ENCODE measurements around the gene SLC12A5.

Gene SLC12A5

GRCh38 chr20:46030284-46031013 lies 1.4 kb downstream of the SLC12A5 start:
- DNase-seq: no peak

- no peak for DNase-seq
Measured at GRCh38 chr20:46031014-46031569, 2.1 kb downstream of the SLC12A5 start.

GRCh38 chr20:46031701-46032254 lies 2.8 kb downstream of the SLC12A5 start:
- peak; percentile 57 for DNase-seq

- DNase-seq: no peak
Measured at GRCh38 chr20:46034039-46034438, 5.0 kb downstream of the SLC12A5 start.

GRCh38 chr20:46035253-46035652 lies 6.2 kb downstream of the SLC12A5 start:
- DNase-seq: no peak

- no peak for DNase-seq
Measured at GRCh38 chr20:46035713-46036112, 6.7 kb downstream of the SLC12A5 start.

GRCh38 chr20:46036370-46036769 lies 7.4 kb downstream of the SLC12A5 start:
- no peak for DNase-seq

DNA sequence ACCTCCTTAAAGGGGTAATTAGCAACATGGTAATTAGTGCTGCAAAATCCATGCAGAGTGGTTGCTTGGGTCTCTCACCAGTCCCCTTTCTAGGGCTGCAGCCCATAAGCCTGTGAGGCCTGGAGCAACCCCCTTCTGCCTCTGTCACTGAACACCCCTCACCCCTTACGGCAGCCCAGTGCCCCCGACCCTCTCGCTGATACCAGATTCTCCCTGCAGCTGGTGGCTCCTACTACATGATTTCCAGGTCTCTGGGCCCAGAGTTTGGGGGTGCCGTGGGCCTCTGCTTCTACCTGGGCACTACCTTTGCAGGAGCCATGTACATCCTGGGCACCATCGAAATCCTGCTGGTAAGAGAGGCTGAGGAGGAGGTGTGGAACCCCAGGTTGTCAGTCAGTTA lies 8.0 kb downstream of the SLC12A5 start:
- no peak for DNase-seq

DNA sequence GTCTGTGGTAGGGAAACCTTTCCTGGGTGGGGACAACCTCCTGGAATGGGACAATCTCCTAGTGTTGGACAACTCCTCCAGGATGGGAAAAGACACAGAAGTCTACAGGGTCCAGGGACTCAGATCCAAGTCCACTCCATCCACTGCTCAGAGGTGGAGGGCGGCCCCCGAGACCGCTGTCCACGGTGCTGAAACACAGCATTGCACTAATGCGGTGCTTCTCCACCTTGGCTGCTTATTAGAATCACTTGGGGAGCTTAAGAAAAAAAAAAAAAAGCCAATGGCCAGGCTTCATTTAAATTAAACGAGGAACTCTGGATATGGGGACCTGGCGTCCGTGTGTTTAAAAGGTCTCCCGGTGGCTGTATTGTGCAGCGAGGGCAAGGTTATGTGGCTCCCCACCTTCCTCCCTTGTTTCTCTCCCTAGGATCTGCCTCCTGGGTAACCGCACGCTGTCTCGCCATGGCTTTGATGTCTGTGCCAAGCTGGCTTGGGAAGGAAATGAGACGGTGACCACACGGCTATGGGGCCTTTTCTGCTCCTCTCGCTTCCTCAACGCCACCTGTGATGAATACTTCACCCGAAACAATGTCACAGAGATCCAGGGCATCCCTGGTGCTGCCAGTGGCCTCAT lies 12.0 kb downstream of the SLC12A5 start:
- DNase-seq: no peak

DNA sequence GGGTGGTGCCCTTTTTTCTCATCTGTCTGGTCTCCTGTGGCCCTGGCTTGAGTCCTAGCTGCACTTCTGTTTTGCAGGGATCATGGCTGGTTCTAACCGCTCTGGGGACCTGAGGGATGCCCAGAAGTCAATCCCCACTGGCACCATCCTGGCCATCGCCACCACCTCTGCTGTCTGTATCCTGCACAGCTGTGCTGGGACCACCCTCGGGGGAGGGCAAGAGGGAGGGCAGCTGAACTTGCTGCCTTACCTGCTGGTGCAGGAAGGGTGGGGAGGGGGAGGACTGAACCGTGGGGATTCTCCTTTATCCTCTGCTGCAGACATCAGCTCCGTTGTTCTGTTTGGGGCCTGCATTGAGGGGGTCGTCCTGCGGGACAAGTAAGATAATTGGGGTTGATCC lies 14.5 kb downstream of the SLC12A5 start:
- DNase-seq: no peak

GRCh38 chr20:46044896-46045295 lies 15.9 kb downstream of the SLC12A5 start:
- no peak for DNase-seq

DNA sequence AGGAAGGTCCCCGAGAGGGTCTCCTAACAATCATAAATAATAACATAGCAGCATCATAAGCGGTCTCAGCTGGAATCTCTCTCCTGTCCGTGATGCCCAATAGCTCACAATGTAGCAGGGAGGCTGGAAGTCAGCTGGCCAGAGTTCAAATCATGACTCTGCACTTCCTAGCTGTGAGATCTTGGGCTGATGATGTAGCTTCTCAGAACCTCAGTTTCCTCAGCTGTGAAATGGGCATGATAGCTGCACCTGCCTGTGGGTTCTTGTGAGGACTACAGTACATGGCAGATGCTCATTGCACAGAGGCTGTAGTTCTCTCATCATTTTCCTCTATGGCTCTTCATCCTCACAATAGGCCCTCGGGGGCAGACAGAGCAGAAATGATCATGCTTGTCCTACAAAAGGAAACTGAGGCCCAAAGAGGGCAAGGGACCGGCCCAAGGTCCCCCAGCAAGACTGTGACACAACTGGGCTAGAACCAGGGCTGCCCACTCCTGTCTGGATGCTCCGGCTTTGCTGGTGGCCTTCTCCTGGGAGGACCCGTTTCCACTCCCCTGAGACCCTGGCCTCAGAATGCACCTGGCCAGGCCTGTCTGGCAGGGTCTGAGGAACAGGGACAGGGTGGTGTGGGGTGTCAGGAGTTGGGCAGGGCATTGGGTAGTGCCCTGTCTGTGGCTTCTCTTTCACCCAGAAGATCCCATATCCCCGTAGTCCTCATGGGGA lies 17.7 kb downstream of the SLC12A5 start:
- no peak for DNase-seq

DNA sequence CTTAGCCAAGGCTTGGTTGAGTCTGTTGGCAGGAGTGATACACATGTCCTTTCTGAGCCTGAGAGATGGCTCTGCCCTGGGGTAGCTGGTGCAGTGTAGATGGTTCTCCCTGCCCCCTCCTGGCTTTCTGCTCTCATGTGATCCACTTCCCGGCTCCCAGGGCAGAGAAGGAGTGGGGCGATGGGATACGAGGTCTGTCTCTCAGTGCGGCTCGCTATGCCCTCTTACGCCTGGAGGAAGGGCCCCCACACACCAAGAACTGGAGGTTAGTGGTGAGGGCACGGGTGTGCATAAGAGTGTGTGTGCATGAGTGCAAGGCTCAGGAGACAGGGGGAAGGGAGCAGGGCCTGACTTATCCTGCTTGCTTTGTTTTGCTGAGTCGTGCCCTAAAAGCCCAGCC lies 18.8 kb downstream of the SLC12A5 start:
- no peak for DNase-seq

DNA sequence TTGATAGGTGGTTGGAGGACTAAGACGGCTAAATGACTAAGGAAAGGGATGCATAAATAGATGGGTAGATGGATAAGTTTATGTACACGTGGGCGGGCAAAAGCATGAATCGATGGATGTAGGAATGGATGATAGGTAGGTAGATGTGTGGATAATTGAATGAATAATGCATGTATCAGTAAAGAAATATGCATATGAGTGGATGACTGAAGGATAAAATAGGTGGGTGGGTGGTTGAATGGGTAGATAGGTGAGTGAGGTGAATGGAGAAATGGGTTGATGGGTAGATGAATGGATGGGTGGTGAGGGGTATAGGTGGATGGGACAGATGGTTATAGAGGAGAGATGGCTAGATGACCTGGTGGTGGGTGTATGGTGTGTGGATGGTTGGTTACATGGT lies 20.2 kb downstream of the SLC12A5 start:
- no peak for DNase-seq

DNA sequence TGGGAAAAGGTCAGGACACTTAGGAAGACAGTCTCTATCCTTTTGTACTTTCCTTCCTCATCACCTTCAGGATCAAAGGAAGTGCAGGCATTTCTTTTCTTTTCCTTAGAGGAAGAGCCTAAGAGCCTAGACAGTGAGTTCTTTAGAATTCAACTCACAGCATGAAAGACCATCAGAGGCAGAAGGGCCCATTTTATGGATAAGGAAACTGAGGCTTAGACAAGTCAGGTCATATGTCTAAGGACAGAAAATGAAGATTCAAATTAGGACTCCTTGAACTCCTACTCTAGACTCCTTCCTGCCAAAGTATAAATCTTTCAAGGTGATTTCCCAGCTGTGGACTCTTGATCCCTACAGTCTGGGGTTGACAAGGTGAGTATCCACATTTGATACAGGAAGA lies 20.8 kb downstream of the SLC12A5 start:
- DNase-seq: no peak

DNA sequence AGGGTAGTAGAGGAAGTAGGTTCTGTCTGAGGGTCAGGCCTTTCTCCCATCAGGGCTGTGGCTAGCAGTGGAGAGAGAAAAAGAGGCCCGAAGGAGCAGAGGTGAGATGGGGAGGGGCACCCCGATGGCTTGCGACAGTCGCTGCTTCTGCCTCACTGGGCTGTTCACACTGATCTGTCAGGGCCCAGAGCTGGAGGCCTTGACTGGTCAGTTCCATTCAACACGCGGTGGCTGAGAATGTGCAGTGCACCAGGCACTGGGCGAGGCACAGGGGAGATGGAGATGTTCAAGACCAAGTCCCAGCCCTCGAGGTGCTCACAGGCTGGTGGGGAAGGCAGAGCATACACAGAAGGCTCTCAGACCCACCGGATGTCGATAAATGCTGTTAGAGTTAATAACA lies 21.4 kb downstream of the SLC12A5 start:
- DNase-seq: no peak

DNA sequence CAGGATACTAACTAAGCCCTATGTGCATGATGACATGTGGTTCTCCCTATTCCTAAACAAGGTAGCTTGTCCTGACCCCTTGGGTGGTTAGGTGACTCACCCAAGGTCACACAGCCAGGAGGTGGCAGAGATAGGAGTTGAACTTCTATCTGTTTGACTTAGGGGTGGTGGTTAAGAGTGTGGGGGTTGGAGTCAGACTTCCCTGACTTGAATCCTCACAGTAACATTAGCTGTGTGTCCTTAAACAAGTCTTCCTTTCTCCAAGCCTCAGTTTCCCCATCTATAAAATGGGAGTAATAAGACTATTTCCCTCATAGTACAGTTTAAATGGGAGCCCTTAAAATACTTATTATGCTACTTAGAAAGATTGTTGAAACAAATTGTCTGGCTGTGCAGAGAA lies 21.9 kb downstream of the SLC12A5 start:
- no peak for DNase-seq

- DNase-seq: no peak
Measured at GRCh38 chr20:46051556-46052308, 22.7 kb downstream of the SLC12A5 start.

DNA sequence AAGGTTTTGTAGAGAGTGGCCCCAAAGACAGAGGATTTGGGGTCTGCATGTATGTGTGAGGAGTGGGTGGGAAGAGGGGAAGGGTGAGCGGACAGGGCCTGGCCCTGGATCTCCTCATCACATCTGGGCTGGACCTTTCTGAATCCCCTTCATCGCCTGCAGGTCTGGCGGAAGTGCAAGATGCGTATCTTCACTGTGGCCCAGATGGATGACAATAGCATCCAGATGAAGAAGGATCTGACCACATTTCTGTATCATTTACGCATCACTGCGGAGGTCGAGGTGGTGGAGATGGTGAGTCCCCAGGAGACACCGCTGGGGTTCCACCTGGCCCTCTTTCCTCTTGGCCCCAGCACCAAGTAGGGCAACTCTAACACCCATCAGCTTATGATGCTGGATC lies 24.4 kb downstream of the SLC12A5 start:
- DNase-seq: no peak

- no peak for DNase-seq
Measured at GRCh38 chr20:46054606-46055005, 25.6 kb downstream of the SLC12A5 start.

DNA sequence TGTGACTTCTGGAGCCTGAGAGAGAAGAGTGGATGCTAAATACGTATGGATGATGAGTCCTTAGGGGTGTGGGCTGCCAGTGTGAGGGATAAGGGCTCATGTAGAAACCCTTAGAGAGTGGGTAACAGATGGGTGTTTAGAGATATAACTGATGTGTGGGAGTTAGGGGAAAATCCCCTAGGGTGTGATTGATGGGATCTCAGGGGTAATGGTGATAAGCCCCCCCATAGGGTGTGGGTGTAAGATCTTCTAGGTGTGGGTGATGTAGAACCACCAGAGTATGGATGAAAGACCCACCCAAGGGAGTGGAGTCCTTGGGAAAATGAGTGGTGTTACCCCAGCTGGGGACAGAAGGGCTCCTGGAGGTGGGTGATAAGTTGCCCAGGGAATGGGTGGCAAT lies 26.3 kb downstream of the SLC12A5 start:
- no peak for DNase-seq

- no peak for DNase-seq
Measured at GRCh38 chr20:46056027-46056833, 27.2 kb downstream of the SLC12A5 start.

All from 8988T (cell line).